Epithelial cell of alveolus of lung (primary cell): Measurements from ENCODE around the gene PARS2. TPM values are rescaled to one million over a fixed set of nuclear protein-coding genes. Genes with fewer than 3 reads are reported as not detected.

Source experiments
- total RNA-seq: library from RNA; depleted of rRNA; stranded (reverse); fragments of >200 nt; gene quantifications from 2 replicates; pipeline ENCODE4 v1.2.1, GENCODE V29; 2015

Gene PARS2
- total RNA-seq = 4.8 and 6.7 TPM in 2 replicates

GRCh38 chr1:54764133-54764921 is at the start of gene PARS2:
Gene PARS2 (minus strand): TSS chr1:54764523. CDS start chr1:54759161, 5,362 bp downstream.

GRCh38 chr1:54800899-54801759 is 36.8 kb upstream of the PARS2 start, which contains the start of gene TTC22:
Gene TTC22 (minus strand): TSS chr1:54801323. CDS start chr1:54801163, 160 bp downstream.

GRCh38 chr1:54715493-54716298 is 48.6 kb downstream of the PARS2 start, which contains the start of gene TTC4:
Gene TTC4 (plus strand): TSS chr1:54715861. CDS start chr1:54715909, 48 bp downstream.

Other genes starting within 250 kb of the PARS2 start
- gene ACOT11, start 216.3 kb downstream of the PARS2 start, total RNA-seq = 0.40 and 1.3 TPM in 2 replicates
- not detected in 2 replicates for gene FAM151A, start 141.0 kb downstream of the PARS2 start, total RNA-seq
- gene MROH7, start 122.7 kb downstream of the PARS2 start, total RNA-seq = 0.16 TPM in 1 of 2 replicates, not detected in the other
- gene TTC4, start 48.7 kb downstream of the PARS2 start, total RNA-seq = 15.2 and 23.4 TPM in 2 replicates
- gene TTC22, start 36.8 kb upstream of the PARS2 start, total RNA-seq = 0.26 TPM in 1 of 2 replicates, not detected in the other
- 18.6 and 228 TPM in 2 replicates for gene DHCR24, start 122.7 kb upstream of the PARS2 start, total RNA-seq
- 0.26 TPM in 1 of 2 replicates, not detected in the other for gene TMEM61, start 216.1 kb upstream of the PARS2 start, total RNA-seq
- gene BSND, start 234.4 kb upstream of the PARS2 start, total RNA-seq = not detected in 2 replicates